ENCODE data around the gene SMAD1.
"Not testable (repeated sequence)": the region's sequence is repeated elsewhere in the genome, so short reads cannot be mapped to it uniquely, and the experiment has no call there.

The SMAD1 gene

DNA sequence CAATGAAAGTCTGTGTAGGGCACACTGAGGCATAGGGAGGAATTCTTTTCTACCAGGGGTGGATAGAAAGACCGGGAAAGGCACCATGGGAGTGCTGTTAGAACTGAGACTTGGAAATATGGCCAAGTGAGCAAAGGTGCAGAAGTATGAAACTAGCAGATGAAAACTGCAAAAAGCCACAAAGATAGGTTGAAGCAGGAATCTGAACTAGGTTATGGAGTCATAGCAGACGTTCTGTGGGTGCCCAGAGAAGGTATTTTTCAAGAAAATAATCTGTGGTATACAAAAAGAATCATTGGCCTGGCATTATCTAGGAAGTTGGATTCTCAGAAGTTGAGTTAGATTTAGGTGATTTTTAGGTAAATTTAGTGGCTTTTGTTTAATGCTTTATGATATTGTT lies 48.5 kb downstream of the SMAD1 start:
- DNase-seq: no peak

DNA sequence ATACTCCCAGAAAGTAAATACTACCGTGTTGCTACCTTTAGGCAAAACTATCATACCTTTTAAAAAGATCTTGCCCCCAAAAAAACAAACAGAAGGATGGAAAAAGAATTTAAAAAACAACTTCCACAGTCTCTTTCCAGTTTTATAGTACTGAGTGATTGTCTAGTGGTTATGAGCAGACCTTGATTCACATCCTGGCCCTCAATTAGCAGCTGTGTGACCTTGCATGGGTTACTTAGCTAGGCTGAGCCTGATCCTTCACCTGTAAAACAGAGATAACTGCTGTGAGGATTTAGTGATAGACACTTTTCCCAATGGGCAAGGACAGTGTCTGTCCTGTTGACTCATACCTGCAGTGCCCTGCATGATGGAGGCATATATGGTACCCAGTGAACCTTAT lies 49.0 kb downstream of the SMAD1 start:
- no peak for DNase-seq

DNA sequence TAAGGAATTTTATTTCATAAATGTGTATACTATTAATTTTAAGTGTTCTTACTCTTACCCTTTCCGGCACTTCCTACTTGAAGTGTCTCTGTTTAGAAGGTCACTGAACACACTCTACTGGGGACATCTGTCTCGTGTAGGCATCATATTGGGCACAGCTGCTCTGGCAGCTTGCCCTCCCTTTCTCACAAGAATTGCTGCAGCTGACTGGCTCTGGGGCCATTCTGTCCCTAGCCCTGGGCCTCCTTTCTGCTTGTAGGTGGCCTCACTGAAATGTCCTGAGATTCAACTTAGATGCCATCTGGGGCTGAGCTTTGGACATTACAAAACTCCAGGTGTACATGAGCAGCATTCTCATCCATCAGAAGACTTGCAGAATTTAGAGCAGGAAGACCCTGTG lies 49.6 kb downstream of the SMAD1 start:
- DNase-seq: no peak

DNA sequence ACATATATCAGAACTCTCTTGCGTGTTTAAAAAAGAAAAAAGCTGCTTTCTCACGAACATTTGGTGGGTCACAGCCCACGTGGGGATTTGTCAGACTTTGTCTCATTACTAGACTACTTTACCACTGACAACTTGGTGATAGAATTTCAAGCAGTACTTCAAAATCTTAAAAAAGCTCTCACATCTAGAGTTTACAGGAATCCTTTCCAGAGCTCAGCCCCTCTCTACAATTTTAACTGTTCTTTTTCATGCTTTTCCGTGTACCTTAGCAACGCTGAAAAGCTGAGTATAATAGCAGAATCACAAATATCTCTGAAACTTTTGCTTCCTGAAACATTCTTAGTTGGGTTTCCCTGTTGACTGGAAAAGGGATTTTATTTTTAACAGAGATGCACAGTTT lies 50.2 kb downstream of the SMAD1 start:
- DNase-seq: no peak

DNA sequence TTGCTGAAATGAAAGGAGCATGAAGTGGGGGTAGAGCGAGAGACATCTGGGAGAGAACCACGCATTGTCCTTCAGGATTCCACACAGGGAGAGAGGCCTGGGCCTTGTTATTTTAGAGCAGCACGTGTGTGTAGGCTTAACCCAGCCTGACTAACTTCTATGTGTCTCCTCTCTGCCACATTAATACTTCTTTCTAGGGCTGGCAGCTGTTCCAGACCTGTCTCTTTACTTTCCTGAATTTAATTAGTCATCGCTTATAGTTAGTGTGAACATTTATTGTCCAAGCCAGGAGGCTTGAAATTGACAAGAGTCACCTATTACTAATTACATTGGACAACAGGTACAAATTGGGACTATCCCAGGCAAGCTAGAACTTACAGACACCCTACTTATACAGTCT lies 51.3 kb downstream of the SMAD1 start:
- DNase-seq: no peak

DNA sequence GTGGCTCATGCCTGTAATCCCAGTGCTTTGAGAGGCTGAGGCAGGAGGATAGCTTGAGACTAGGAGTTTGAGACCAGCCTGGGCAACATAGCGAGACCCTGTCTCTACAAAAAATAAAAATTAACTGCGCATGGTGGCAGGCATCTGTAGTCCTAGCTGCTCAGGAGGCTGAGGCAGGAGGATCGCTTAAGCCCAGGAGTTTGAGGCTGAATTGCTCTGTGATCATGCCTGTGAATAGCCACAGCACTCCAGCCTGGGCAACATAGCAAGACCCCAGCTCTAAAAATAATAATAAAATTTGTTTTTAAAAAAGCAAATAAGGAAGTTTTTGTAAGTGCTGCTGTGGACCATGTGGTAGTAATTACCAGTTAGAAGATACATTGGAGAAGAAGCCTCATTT lies 51.8 kb downstream of the SMAD1 start:
- not testable (repeated sequence) for DNase-seq

DNA sequence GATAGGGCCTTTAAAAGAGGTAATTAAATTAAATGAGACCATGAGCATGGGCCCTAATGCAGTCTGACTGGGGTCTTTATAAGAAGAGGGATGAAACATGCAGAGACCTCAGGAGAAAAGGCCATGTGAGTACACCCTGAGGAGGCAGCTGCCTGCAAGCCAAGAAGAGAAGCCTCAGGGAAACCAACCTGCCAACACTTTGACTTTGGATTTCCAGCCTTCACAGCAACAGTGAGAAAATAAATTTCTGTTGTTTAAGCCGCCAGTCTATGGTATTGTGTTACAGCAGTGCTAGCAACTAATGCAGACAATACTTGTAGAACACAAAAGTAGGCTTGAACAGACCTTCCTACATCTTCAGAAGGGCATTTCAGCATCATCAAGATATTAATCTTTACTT lies 52.3 kb downstream of the SMAD1 start:
- no peak for DNase-seq

DNA sequence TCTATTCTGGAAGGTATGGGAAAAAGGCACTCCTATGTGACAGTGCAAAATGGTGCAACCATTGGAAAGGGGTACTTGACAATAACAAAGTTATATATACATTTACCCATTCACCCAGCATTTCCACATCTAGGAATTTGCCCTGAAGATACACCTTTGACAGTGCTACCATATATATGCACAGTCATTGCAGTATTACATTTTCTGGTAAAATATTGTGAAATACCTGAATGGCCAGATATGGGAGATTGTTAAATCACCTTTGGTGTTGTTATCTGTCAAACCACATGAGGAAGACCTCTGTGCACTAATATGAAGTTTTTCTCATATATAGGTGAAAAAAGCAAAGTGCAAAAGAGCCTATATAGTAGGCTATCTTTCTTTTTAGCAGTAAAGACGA lies 53.5 kb downstream of the SMAD1 start:
- DNase-seq: no peak

DNA sequence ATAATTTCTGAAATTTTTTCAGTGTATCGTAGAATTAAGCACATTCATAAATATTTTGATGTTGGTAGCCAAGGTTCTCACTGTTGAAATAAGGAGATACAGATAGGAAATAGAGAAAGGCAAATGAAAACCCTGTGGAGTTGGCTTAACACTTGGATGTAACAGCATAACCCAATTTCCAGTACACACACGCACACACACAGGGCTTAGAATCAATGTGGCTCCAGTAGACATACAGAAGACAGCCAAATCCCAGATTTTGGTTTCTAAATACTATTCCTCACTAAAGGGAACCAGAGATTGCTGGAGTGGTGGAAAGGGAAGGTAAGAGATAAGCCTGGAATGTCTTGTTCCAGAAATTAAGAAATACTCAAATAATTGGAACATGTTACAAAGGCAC lies 54.4 kb downstream of the SMAD1 start:
- DNase-seq: no peak

DNA sequence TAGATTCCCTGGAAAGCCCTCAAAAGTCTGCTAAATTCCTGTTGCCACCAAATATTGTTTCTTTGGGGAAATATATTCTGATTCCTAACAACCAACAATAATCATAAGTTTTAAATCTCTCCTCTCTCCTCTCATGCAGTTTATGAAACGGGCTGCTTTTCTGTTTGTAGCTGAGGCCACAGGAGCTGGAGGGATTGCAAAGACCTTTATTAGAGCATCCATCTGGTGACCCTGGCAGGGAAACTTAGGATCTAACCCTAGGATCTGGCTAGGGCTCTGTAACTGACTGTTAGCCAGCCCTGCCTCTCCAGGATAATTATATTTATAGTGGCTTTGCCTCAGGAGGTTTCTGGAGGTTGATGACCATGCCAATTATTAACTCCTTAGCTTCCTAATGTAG lies 56.9 kb downstream of the SMAD1 start:
- no peak for DNase-seq

DNA sequence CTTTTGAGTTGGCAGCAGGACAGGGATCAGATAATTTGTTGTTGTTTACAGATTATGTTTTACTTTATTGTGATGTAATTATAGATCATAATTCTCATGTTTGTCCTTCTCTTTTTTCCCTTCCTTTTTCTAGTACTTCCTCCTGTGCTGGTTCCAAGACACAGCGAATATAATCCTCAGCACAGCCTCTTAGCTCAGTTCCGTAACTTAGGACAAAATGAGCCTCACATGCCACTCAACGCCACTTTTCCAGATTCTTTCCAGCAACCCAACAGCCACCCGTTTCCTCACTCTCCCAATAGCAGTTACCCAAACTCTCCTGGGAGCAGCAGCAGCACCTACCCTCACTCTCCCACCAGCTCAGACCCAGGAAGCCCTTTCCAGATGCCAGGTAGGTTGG lies 58.0 kb downstream of the SMAD1 start:
- no peak for DNase-seq

DNA sequence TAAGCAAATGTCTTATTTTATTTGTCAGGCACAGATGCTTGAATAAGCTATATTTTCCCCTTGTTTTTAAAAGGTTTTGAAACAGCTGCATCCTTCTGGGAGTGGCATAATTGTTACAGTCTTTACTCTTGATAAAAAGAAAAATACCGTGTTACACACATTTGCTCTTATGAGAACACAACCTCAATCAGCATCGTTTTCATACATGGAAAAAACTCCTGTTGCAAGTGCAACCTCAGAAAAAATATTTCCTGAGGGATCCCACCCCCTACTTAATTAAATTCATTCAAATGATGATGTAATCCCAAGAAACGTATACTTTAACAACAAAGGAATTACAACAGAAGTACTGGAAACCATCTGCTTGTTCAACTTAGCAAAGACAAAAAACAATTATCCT lies 58.6 kb downstream of the SMAD1 start:
- no peak for DNase-seq

DNA sequence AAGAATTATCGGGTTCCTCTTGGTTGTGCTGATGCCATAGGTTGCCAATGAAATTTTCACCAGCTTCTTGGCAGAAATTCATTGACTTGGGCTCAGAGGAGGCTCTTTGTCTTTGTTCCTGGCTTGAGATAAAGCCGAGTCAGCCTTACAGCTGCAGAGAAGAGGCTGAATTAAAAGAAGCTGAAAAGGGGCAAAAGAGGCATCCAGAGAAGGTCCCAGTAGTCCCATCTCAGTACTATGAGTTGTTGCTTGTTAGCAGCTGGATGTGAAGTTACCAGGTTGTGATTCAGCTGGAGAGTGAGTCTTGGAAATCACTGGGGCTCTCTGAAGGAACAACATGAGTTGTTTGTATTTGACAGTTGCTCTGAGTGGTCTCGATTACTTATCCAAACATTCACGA lies 59.7 kb downstream of the SMAD1 start:
- no peak for DNase-seq

DNA sequence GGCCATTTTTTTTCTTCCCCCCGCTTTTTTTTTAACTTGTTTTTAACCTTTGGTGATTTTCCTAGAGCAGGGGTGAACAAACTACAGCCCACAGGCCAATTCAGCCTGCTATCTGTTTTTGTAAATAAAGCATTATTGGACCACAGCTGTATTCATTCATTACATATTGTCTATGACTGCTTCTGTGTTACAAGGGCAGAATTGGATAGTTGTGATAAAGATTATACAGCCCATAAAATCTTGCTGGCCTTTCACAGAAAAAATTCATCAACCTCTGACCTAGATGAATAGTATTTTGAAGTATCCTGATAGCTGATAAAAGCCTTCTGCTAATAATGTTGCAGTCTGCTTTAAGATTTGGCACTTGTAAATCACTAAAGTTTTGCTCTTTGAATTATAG lies 63.4 kb downstream of the SMAD1 start:
- DNase-seq: no peak

DNA sequence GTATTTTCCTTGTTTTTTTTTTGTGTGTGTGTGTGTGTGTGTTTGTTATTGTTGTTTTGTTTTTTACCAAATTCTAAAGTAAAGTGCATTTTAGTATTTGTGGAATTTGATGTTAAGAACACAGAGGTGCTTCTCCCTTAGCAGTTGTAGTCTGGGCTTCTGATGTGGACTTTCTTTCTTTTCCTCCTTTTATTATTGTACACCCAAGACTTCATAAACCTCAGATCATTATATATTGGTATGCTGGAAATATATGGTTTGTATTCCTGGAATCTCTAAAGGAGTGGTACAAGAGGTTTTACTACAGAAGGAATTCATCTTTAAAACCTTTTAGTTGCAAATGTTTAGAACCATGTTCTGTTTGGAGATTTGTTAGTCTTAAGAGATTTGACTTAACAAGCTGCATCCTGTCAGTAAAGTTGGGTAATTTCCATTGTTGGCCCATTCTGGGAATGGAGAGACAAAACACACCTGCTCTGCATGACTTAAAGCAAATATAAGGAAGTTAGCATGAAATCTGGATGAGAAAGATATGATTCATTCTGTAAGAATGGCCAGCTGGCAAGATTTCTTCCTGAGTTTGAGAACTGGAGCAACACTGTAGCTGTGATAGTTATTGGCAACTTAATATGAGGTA lies 64.0 kb downstream of the SMAD1 start:
- DNase-seq: no peak

DNA sequence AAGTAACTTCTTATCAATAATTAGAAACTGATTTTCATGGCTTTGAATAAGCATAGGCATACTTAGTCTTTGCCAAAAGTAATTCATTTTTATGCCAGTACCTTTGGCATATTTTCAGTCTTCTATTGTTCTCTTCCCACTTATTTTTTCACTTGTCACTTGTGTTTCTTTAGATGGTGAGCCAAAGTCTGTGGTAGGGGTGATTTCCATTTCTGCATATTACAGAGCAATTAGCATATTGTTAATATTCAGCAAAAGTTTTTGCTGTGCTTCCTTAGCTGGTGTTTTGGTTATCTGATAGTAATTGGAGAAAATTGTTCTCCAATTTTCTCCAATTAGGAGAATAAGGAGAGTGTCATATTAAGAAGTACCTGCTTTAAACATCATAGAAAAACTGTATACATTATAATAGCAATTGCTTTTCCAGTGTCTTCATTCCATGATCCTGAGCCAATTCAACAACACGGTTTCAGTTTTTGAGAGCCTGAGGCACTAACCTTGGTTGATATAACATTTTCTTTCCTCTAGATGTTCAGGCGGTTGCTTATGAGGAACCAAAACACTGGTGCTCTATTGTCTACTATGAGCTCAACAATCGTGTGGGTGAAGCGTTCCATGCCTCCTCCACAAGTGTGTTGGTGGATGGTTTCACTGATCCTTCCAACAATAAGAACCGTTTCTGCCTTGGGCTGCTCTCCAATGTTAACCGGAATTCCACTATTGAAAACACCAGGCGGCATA lies 64.7 kb downstream of the SMAD1 start:
- no peak for DNase-seq

DNA sequence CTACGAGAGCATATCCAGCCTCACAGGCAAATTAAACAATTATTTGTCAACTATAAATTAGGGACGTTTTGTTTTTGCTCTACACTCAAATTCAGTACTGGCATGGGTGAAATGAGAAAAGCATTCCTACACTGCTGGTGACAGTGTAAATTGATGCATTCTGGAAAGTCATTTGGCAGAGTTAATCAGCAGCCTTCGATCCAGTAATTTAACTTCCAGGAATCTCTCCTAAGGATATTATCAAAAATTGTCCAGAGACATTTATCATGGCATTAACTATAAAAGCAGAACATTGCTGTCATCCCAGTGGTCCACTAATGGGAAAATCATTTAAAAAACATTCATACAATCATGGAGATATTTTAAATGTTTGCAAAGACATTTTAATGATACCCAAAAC lies 70.0 kb downstream of the SMAD1 start:
- no peak for DNase-seq

DNA sequence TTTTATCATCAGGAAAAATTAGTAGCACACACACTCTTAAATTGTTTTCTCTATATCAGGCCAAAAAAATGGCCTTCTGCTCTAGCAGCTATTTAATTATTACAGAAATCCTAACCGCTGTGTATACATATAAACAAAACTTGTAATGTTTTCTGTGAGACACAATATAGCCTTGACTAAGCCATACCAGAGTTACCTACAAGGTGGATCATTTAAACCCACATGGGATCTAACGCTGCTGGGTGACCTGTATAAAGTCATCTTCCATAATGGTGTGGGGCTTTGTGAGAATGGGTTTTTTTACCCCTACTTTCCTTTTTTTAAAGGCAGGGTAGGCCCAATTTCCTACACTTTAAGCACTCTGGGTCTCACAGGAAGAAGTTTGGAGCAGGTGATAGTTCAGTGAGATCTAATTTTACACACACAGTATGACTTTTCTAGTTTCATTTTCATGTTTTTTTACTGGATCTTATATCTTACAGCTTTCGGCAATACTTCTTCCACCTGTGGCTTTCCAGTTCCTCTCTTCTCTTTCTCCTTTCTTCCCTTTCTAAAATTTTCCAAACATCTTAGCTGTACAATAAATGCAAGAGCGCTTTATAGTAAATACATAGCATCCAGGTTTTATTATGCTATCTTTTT lies 70.6 kb downstream of the SMAD1 start:
- no peak for DNase-seq

DNA sequence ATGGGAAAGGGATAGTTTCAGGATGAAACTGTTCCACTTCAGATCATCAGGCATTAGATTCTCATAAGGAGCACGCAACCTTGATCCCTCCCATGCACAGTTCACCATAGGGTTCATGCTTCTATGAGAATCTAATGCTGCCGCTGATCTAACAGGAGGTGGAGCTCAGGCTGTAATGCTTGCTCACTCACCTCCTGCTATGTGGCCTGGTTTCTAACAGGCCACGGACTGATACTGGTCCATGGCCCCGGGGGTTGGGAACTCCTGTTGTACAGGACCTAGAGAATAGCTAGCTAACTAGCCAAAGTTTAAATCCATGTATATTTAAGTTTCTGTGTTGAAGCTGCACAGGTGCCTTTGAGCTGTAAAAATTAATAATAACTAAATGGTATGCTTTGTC lies 71.7 kb downstream of the SMAD1 start:
- no peak for DNase-seq

DNA sequence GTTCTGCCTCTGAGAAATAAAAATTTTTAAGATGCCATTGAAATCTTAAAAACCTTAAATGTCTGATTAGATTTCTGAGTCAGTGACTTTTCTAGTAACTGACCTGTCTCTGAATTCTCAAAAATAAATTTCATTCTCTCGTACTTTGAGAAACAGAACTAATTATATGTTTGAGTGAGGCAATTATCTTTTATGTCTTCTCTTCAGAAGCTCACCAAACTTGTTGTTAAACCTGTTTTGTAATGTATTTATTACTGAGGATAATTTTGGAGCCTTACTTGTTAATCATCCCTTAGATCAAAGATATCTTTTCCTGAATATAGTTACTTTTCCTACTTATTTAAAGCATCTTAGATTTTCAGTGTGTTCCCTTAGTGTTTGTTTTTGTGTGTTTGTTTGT lies 73.0 kb downstream of the SMAD1 start:
- DNase-seq: no peak

DNA sequence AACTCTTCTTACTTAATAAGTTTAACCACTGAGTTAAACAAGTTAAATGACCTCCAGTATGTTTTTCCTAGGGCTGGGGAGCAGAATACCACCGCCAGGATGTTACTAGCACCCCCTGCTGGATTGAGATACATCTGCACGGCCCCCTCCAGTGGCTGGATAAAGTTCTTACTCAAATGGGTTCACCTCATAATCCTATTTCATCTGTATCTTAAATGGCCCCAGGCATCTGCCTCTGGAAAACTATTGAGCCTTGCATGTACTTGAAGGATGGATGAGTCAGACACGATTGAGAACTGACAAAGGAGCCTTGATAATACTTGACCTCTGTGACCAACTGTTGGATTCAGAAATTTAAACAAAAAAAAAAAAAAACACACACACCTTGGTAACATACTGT lies 76.1 kb downstream of the SMAD1 start:
- DNase-seq: peak; percentile 67

DNA sequence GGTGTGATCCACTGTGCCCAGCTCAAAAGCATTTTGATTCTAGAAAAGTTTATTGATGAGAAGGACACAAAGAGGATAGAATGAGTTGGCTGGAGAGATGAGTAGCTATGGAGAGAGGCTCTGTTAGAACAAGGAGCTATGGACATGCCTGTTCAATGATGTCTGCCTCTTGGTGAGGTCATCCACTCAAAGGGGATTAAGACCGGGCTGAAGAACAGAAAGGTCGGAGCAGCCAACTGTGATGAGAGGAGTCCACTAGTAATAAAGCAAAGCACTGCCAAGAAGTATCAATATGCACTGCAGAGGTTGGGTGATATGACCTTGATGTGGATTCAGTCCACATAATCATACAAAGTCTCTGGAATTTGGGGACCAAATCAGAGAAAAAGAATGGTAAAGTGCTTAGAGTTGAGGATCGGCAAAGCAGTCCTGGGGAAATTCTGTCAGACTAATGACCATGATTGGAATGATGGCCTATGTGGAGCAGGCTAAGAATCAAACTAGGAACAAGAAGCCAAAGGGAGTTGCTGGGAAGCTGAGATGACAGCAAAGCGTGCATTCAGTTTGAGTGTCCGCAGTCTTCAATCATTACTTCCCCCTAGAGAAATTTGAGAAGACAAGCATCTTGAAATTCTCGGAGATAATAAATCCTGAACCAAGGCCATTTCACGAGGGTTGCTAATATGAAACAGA lies 81.8 kb downstream of the SMAD1 start:
- DNase-seq: no peak

DNA sequence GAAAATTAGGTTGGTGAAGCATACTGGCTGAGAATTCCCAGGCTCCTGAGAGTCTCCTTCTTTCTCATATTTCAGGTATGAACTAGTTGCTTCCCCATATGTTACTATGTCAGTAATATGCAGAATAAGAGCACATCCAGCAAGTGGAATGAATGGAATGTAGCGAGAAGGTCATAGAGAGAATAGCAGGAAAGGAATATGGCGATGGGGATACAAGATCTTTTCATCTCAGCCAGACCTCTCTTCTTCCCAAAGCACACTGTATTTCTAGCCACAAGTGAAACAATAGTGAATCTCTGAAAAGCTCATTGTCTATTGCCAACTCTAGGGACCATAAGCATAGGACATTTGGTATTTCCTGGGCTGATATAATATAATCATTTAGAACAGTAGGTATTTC lies 82.9 kb downstream of the SMAD1 start:
- DNase-seq: no peak

DNA sequence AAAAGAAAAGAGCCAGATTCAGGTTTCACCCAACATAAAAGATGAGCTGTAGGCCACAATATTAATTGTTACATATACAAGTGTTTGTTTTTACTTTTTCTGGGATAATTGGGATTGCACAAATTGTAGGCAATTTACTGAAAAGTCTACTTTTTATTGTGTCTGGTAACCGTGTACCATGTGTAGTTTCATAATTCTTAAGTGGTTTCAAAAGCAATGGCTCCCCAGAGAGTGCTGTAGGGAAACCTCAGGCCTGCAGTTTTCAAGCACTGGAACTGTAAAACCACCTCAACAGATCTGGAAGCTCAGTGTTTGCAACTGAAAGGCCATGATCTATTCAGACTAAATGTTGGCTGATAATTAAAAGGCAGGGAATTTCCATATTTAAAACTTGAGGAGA lies 83.7 kb downstream of the SMAD1 start:
- no peak for DNase-seq
